Neuronal stem cell (in vitro differentiated cells): ENCODE data around the gene FOXL3.
A peak's percentile ranks its signal among the peaks of the same experiment; 100 is the strongest.

Experiments used
- DNase-seq: peaks from one replicate; pipeline ENCODE4 v3.0.0-alpha.2; 2013; ENCODE audit warnings: low spot score
- H2AFZ ChIP-seq: one replicate; pipeline ENCODE4 v1.6.1; 2013; ENCODE audit warnings: mild to moderate bottlenecking, low read length, inconsistent platforms
- H2AK5ac ChIP-seq: 2 replicates; pipeline ENCODE4 v1.6.1; 2013; ENCODE audit warnings: low read depth, mild to moderate bottlenecking, inconsistent platforms, low read length, moderate library complexity, mixed read lengths
- H2BK120ac ChIP-seq: 2 replicates; pipeline ENCODE4 v1.6.1; 2013; ENCODE audit warnings: low read depth, mild to moderate bottlenecking, inconsistent platforms, low read length, moderate library complexity, mixed read lengths
- H2BK12ac ChIP-seq: one replicate; pipeline ENCODE4 v1.6.1; 2013; ENCODE audit warnings: low read length, inconsistent platforms
- H2BK15ac ChIP-seq: 2 replicates; pipeline ENCODE4 v1.6.1; 2013; ENCODE audit warnings: mild to moderate bottlenecking, low read length, inconsistent platforms, mixed read lengths
- H2BK5ac ChIP-seq: one replicate; pipeline ENCODE4 v1.6.1; 2013; ENCODE audit warnings: inconsistent platforms, mild to moderate bottlenecking, low read length, moderate library complexity
- H3K14ac ChIP-seq: one replicate; pipeline ENCODE4 v1.6.1; 2013; ENCODE audit warnings: low read length, inconsistent platforms
- H3K18ac ChIP-seq: 2 replicates; pipeline ENCODE4 v1.6.1; 2013; ENCODE audit warnings: low read length, inconsistent platforms
- H3K23ac ChIP-seq: 2 replicates; pipeline ENCODE4 v1.6.1; 2013; ENCODE audit warnings: low read depth, mild to moderate bottlenecking, mixed read lengths, low read length, inconsistent platforms; ENCODE audit not compliant: poor library complexity
- H3K27ac ChIP-seq: replicated peaks from 3 replicates; pipeline ENCODE4 v1.5.1; 2013; ENCODE audit warnings: low read length, inconsistent platforms
- H3K27me3 ChIP-seq, 3 experiments: 2 replicates each; pipeline ENCODE4 v1.6.1; 2013; ENCODE audit warnings: low read length in 3 of 3, mild to moderate bottlenecking in 2 of 3, inconsistent platforms in 1 of 3, low read depth in 1 of 3, mixed read lengths in 1 of 3, moderate library complexity in 1 of 3; ENCODE audit not compliant: control insufficient read depth in 3 of 3, insufficient read depth in 3 of 3
- H3K36me3 ChIP-seq, 2 donors: replicated peaks in 1 of 2; 2 replicates each; pipeline ENCODE4 v1.6.1; 2013; ENCODE audit warnings: low read length in 2 of 2; ENCODE audit not compliant: control insufficient read depth in 2 of 2, insufficient read depth in 2 of 2
- H3K4ac ChIP-seq: 2 replicates; pipeline ENCODE4 v1.6.1; 2013; ENCODE audit warnings: inconsistent platforms, mild to moderate bottlenecking, low read length, moderate library complexity
- H3K4me1 ChIP-seq, 2 donors: 1 replicate in 1 of 2; 2 replicates in 1 of 2; pipeline ENCODE4 v1.6.1; 2013; ENCODE audit warnings: low read length in 2 of 2, low read depth in 1 of 2; ENCODE audit not compliant: control insufficient read depth in 2 of 2, insufficient read depth in 1 of 2
- H3K4me2 ChIP-seq: one replicate; pipeline ENCODE4 v1.6.1; 2013; ENCODE audit warnings: mild to moderate bottlenecking, low read length, inconsistent platforms; ENCODE audit not compliant: insufficient read depth, poor library complexity, severe bottlenecking
- H3K4me3 ChIP-seq, 2 donors: 2 replicates each; pipeline ENCODE4 v1.5.1; 2013; ENCODE audit warnings: low read length in 2 of 2, mild to moderate bottlenecking in 2 of 2, inconsistent platforms in 1 of 2, moderate library complexity in 1 of 2
- H3K79me1 ChIP-seq: one replicate; pipeline ENCODE4 v1.6.1; 2013; ENCODE audit warnings: low read depth, mild to moderate bottlenecking, inconsistent platforms, low read length, moderate library complexity
- H3K9ac ChIP-seq: one replicate; pipeline ENCODE4 v1.6.1; 2013; ENCODE audit warnings: mild to moderate bottlenecking, low read depth, low read length, inconsistent platforms; ENCODE audit not compliant: poor library complexity
- H3K9me3 ChIP-seq, 2 donors: replicated peaks in 1 of 2; 2 replicates each; pipeline versions ENCODE3 to v1.6.1; 2013; ENCODE audit warnings: low read length in 2 of 2, mild to moderate bottlenecking in 2 of 2, inconsistent platforms in 1 of 2, low read depth in 1 of 2, mixed read lengths in 1 of 2, moderate library complexity in 1 of 2; ENCODE audit not compliant: control insufficient read depth in 2 of 2, insufficient read depth in 1 of 2
- H4K8ac ChIP-seq: one replicate; pipeline ENCODE4 v1.6.1; 2013; ENCODE audit warnings: low read depth, mild to moderate bottlenecking, inconsistent platforms, low read length, moderate library complexity
- H4K91ac ChIP-seq: one replicate; pipeline ENCODE4 v1.6.1; 2013; ENCODE audit warnings: low read length, low read depth, mild to moderate bottlenecking, inconsistent platforms; ENCODE audit not compliant: poor library complexity
- WGBS, 2 donors: extraction: QIAGEN DNeasy Blood & Tissue Kit; methylation state at CpG; one replicate each; pipeline ENCODE4 v1.1.7; 2013; ENCODE audit warnings: missing lambda C conversion rate in 2 of 2, mixed read lengths in 1 of 2; ENCODE audit not compliant: insufficient read length in 2 of 2, insufficient replicate concordance in 1 of 2; ENCODE audit errors: extremely low coverage in 2 of 2; 5-methylcytosine and 5-hydroxymethylcytosine counted together

The FOXL3 gene

DNA sequence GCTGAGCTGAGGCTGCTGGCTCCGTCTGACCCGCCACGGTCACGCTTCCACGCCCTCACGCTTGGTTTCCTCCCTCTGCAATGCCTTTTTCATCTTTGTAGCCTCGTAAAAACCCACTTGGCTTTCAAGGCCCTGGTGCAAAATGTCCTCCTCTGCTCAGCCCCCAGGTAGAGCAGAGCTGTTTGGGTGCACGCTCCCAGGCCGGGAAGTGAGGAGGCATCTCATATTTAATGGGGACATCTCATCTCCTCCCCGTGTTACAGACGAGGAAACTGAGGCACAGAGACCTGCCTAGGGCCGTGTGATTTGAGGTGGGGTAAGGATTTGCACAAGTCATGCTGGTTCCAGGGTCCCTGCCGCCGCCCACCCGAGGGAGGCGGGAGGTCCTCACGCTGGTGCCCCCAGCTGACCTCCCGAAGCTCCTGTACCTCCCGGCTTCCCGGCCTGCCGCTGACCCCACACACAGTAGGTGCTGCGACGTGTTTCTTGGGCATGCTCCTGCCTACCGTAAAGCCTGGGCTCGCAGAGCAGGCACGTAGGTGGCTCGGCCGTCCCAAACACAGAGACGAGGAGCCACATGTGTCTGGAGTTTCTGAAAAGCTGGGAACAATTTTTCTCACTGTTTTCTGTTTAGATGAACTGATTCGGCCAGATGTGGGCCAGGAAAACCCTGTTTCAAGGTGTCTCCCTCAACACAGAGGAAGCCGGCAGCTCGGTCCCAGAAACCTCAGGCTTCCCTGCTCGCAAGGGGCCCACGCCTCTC is 11.5 kb downstream of the FOXL3 start:
- H4K8ac ChIP-seq, result peak overlapping the region; percentile 23
- peaks cover 0 to 6% of the 10 kb centered on the region in 2 donors for H3K9me3 ChIP-seq
- H2BK12ac ChIP-seq, result peak overlapping the region; percentile 58
- no peak for DNase-seq
- H3K4me3 ChIP-seq, result no peak overlapping the region
- H3K4me1 ChIP-seq, result peaks cover 0 to 3% of the 10 kb centered on the region in 2 donors
- no peak overlapping the region for H4K91ac ChIP-seq
- H2AK5ac ChIP-seq, result peak overlapping the region; percentile 52
- H2BK5ac ChIP-seq, result peak overlapping the region; percentile 8
- no peak overlapping the region for H3K27ac ChIP-seq
- H2BK15ac ChIP-seq, result no peak overlapping the region
- peak overlapping the region; percentile 80 for H3K9ac ChIP-seq
- H2BK120ac ChIP-seq, result no peak overlapping the region
- peak overlapping the region; percentile 79 for H3K18ac ChIP-seq
- peaks cover 0 to 18% (median 0%) of the 10 kb centered on the region in 3 experiments for H3K27me3 ChIP-seq
- no peaks in the 10 kb centered on the region for H3K36me3 ChIP-seq
- no peak overlapping the region for H3K4ac ChIP-seq
- no CpG with 5 or more reads among the region's 34 CpGs for WGBS, 2 donors
- no peak overlapping the region for H3K14ac ChIP-seq
- H3K23ac ChIP-seq, result peak overlapping the region; percentile 32
- no peak overlapping the region for H3K4me2 ChIP-seq
- no peak overlapping the region for H2AFZ ChIP-seq
- H3K79me1 ChIP-seq, result no peaks in the 10 kb centered on the region

- Histone ChIP-seq H2BK120ac (no peak overlapping the region), H2BK5ac (peak overlapping the region; percentile 48), H3K23ac (no peak overlapping the region), H3K18ac (peak overlapping the region; percentile 42), H3K36me3 (no peaks in the 10 kb centered on the region), H3K79me1 (no peaks in the 10 kb centered on the region), H3K14ac (no peak overlapping the region), H3K4me2 (no peak overlapping the region), H3K27ac (no peak overlapping the region), H2BK15ac (peak overlapping the region; percentile 5), H4K8ac (no peak overlapping the region), H3K4me1 (peaks cover 0 to 3% of the 10 kb centered on the region in 2 donors), H2AK5ac (peak overlapping the region; percentile 52), H3K9ac (no peak overlapping the region), H2BK12ac (peak overlapping the region; percentile 53), H3K4ac (no peak overlapping the region), H3K4me3 (no peak overlapping the region), H3K27me3 (peaks cover 0 to 18% (median 0%) of the 10 kb centered on the region in 3 experiments), H2AFZ (no peak overlapping the region), H3K9me3 (peaks cover 0 to 9% of the 10 kb centered on the region in 2 donors), H4K91ac (no peak overlapping the region)
- no peak for DNase-seq
- WGBS, 2 donors, result no CpG with 5 or more reads among the region's 18 CpGs
Measured at GRCh38 chr7:302054-302992, 12.4 kb downstream of the FOXL3 start.

DNA sequence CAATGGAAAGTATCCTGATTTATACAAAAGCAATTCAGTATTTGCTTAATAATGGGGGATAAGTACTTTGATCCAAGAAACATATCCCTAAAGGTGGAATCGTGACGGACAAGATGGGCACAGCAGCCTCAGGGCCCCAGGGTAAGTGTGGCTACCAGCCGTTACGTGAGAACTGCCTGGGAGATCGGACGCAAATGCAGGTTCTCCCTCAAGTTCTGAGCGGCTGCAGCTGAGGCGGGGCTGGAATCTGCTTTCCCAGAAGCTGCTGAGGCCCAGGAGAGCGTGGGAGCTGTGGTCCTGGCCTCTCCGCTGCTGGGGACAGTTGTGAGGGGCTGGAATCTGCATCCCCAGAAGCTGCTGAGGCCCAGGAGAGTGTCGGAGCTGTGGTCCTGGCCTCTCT is 13.5 kb downstream of the FOXL3 start:
- Histone ChIP-seq H2BK5ac (no peak overlapping the region), H3K4me2 (no peak overlapping the region), H3K27ac (no peak overlapping the region), H2AFZ (no peak overlapping the region), H3K27me3 (peaks cover 0 to 11% (median 0%) of the 10 kb centered on the region in 3 experiments), H3K9ac (no peak overlapping the region), H2BK12ac (no peak overlapping the region), H3K4ac (no peak overlapping the region), H4K91ac (no peak overlapping the region), H3K9me3 (peaks cover 0 to 9% of the 10 kb centered on the region in 2 donors), H3K4me3 (no peak overlapping the region), H3K36me3 (no peaks in the 10 kb centered on the region), H3K14ac (no peak overlapping the region), H3K18ac (no peak overlapping the region), H3K4me1 (peaks cover 0 to 3% of the 10 kb centered on the region in 2 donors), H2BK120ac (no peak overlapping the region), H4K8ac (no peak overlapping the region), H3K23ac (no peak overlapping the region), H3K79me1 (no peaks in the 10 kb centered on the region), H2BK15ac (peak overlapping the region; percentile 38), H2AK5ac (no peak overlapping the region)
- WGBS, 2 donors, result no CpG with 5 or more reads among the region's 11 CpGs
- DNase-seq, result no peak
